ENCODE measurements around the gene KRTAP5-7. TPM values are rescaled to one million over a fixed set of nuclear protein-coding genes. Genes with fewer than 3 reads are reported as not detected.
"Not testable (repeated sequence)": the region's sequence is repeated elsewhere in the genome, so short reads cannot be mapped to it uniquely, and the experiment has no call there.

The KRTAP5-7 gene
- total RNA-seq, 1 donor from 2014 or later = 0.25 TPM

- Mint-ChIP-seq H3K9me3 (no peaks in the 10 kb centered on the region), H3K36me3 (no peaks in the 10 kb centered on the region), H3K4me3 (no peak overlapping the region), H3K27me3 (ENCODE audit: low read depth) (peaks cover 14% of the 10 kb centered on the region), H3K27ac (no peak overlapping the region), H3K4me1 (peaks cover 29% of the 10 kb centered on the region)
- DNase-seq (ENCODE audit: low spot score in 2 of 2, unreplicated experiment in 2 of 2) = no peak
- no peak for TF ChIP-seq CTCF (IDR thresholded peaks at IDR 0.05; ENCODE audit: unreplicated experiment)
Measured at GRCh38 chr11:71568704-71569349, 41.8 kb downstream of the KRTAP5-7 start.

- H3K4me3 Mint-ChIP-seq; H3K9me3 Mint-ChIP-seq; H3K27ac Mint-ChIP-seq; DNase-seq (ENCODE audit: low spot score in 2 of 2, unreplicated experiment in 2 of 2); H3K27me3 Mint-ChIP-seq (ENCODE audit: low read depth); H3K36me3 Mint-ChIP-seq: not testable (repeated sequence)
- peaks cover 17% of the 10 kb centered on the region for H3K4me1 Mint-ChIP-seq
Measured at GRCh38 chr11:71571101-71571850, 44.2 kb downstream of the KRTAP5-7 start.

GRCh38 chr11:71572811-71573210, 45.7 kb downstream of the KRTAP5-7 start:
- peaks cover 9% of the 10 kb centered on the region for H3K27me3 Mint-ChIP-seq (ENCODE audit: low read depth)
- DNase-seq (ENCODE audit: low spot score in 2 of 2, unreplicated experiment in 2 of 2) = no peak
- TF ChIP-seq CTCF (IDR thresholded peaks at IDR 0.05; ENCODE audit: unreplicated experiment) = no peak
- H3K27ac Mint-ChIP-seq = no peak overlapping the region
- peaks cover 3% of the 10 kb centered on the region for H3K4me1 Mint-ChIP-seq
- no peaks in the 10 kb centered on the region for H3K36me3 Mint-ChIP-seq
- H3K4me3 Mint-ChIP-seq = no peak overlapping the region
- H3K9me3 Mint-ChIP-seq = no peaks in the 10 kb centered on the region

GRCh38 chr11:71574418-71574817, 47.4 kb downstream of the KRTAP5-7 start:
- no peak for TF ChIP-seq CTCF (IDR thresholded peaks at IDR 0.05; ENCODE audit: unreplicated experiment)
- no peak for DNase-seq (ENCODE audit: low spot score in 2 of 2, unreplicated experiment in 2 of 2)
- no peaks in the 10 kb centered on the region for H3K9me3 Mint-ChIP-seq
- H3K27ac Mint-ChIP-seq = no peak overlapping the region
- H3K4me3 Mint-ChIP-seq = no peak overlapping the region
- H3K4me1 Mint-ChIP-seq = no peaks in the 10 kb centered on the region
- H3K27me3 Mint-ChIP-seq (ENCODE audit: low read depth) = peaks cover 12% of the 10 kb centered on the region
- H3K36me3 Mint-ChIP-seq = no peaks in the 10 kb centered on the region

GRCh38 chr11:71575723-71576424, 48.8 kb downstream of the KRTAP5-7 start:
- peaks cover 12% of the 10 kb centered on the region for H3K27me3 Mint-ChIP-seq (ENCODE audit: low read depth)
- H3K4me3 Mint-ChIP-seq = no peak overlapping the region
- TF ChIP-seq CTCF (IDR thresholded peaks at IDR 0.05; ENCODE audit: unreplicated experiment) = no peak
- peaks cover 9% of the 10 kb centered on the region for H3K4me1 Mint-ChIP-seq
- no peak for DNase-seq (ENCODE audit: low spot score in 2 of 2, unreplicated experiment in 2 of 2)
- H3K27ac Mint-ChIP-seq = no peak overlapping the region
- no peaks in the 10 kb centered on the region for H3K9me3 Mint-ChIP-seq
- no peaks in the 10 kb centered on the region for H3K36me3 Mint-ChIP-seq

- not testable (repeated sequence) for H3K36me3 Mint-ChIP-seq; H3K27ac Mint-ChIP-seq; H3K4me3 Mint-ChIP-seq; H3K9me3 Mint-ChIP-seq; DNase-seq (ENCODE audit: low spot score in 2 of 2, unreplicated experiment in 2 of 2)
- peaks cover 11% of the 10 kb centered on the region for H3K4me1 Mint-ChIP-seq
- peaks cover 16% of the 10 kb centered on the region for H3K27me3 Mint-ChIP-seq (ENCODE audit: low read depth)
Measured at GRCh38 chr11:71576688-71577465, 49.8 kb downstream of the KRTAP5-7 start.

Measured in mesothelial cell of epicardium (in vitro differentiated cells).